GM18951 (cell line): ENCODE data around the gene CCDC13.
A peak's percentile ranks its signal among the peaks of the same experiment; 100 is the strongest.

ENCODE experiments used
- POLR2A ChIP-seq: IDR thresholded peaks from 4 replicates; pipeline ENCODE4 v1.6.1; 2011; ENCODE audit warnings: mild to moderate bottlenecking; ENCODE audit not compliant: insufficient read length, insufficient read depth; ENCODE audit errors: extremely low read depth
- in situ Hi-C: fragments of 300-500 bp; cut with MboI; formaldehyde crosslinking; loops from one replicate; pipeline ENCODE4 v1.12.0; 2022; ENCODE audit warnings: low sequenced_read_pairs, mixed read lengths, inconsistent platforms; ENCODE audit not compliant: unreplicated experiment

Gene CCDC13

GRCh38 chr3:42804106-42804830 lies 31.2 kb upstream of the CCDC13 start, which contains the start of gene HIGD1A:
TSS of gene HIGD1A (minus strand) at chr3:42804490. CDS start at chr3:42794253, 10,237 bp downstream.
- peak; percentile 83 for TF ChIP-seq POLR2A
- in situ Hi-C loops: no loop called here

GRCh38 chr3:42803414-42804105 lies 30.5 kb upstream of the CCDC13 start:
- in situ Hi-C loops: no loop called here
- TF ChIP-seq POLR2A: no peak

- no peak for TF ChIP-seq POLR2A
- in situ Hi-C loops: no loop called here
Measured at GRCh38 chr3:42802876-42803413, 29.9 kb upstream of the CCDC13 start.

GRCh38 chr3:42801784-42802183 lies 28.7 kb upstream of the CCDC13 start:
- TF ChIP-seq POLR2A: no peak
- in situ Hi-C loops: no loop called here

GRCh38 chr3:42801048-42801620 lies 28.1 kb upstream of the CCDC13 start:
- in situ Hi-C loops: no loop called here
- no peak for TF ChIP-seq POLR2A

- in situ Hi-C loops: no loop called here
- no peak for TF ChIP-seq POLR2A
Measured at GRCh38 chr3:42800251-42800650, 27.2 kb upstream of the CCDC13 start.

- TF ChIP-seq POLR2A: no peak
- in situ Hi-C loops: no loop called here
Measured at GRCh38 chr3:42799376-42799775, 26.3 kb upstream of the CCDC13 start.

GRCh38 chr3:42796332-42796885 lies 23.4 kb upstream of the CCDC13 start:
- no peak for TF ChIP-seq POLR2A
- in situ Hi-C loops: no loop called here

- in situ Hi-C loops: no loop called here
- no peak for TF ChIP-seq POLR2A
Measured at GRCh38 chr3:42795621-42796181, 22.6 kb upstream of the CCDC13 start.

GRCh38 chr3:42790714-42791229 lies 17.7 kb upstream of the CCDC13 start:
- in situ Hi-C loops: no loop called here
- TF ChIP-seq POLR2A: no peak

- TF ChIP-seq POLR2A: no peak
- in situ Hi-C loops: loop anchor here (10.0 kb wide), 1 partner anchor 88 kb away; the partner anchor contains the start of gene CYP8B1
Measured at GRCh38 chr3:42786631-42787030, 13.6 kb upstream of the CCDC13 start.

- TF ChIP-seq POLR2A: no peak
- in situ Hi-C loops: loop anchor here (10.0 kb wide), 1 partner anchor 89 kb away; the partner anchor contains the start of gene CYP8B1
Measured at GRCh38 chr3:42786212-42786611, 13.2 kb upstream of the CCDC13 start.
